K562 (cell line): Measurements from ENCODE around the gene LCTL. TPM values are rescaled to one million over a fixed set of nuclear protein-coding genes. Genes with fewer than 3 reads are reported as not detected.

Experiments
- ATAC-seq: fragments of 200-7000 bp; cut with Tn5 transposase; 3 replicates; pipeline ENCODE4 v1.9.1; 2020; ENCODE audit warnings: moderate library complexity
- BruUV-seq: library from RNA; stranded (reverse); fragments of 400-500 nt; replicated peaks from 2 replicates; lab custom pipeline; 2021; lab: Mats Ljungman, UMichigan
- CTCF ChIA-PET: fragments of 300-600 bp; formaldehyde crosslinking; extraction: SDS; loops from one replicate; lab custom pipeline; 2021; ENCODE audit warnings: low intra/inter-chr PET ratio; lab: Yijun Ruan, JAX
- POLR2A ChIA-PET: fragments of 300-600, 350-650 bp; sonication (Branson Sonifier 250); formaldehyde crosslinking; extraction: SDS; loops from one replicate; lab custom pipeline; 2021; ENCODE audit warnings: antibody characterized with exemption, inconsistent platforms; lab: Yijun Ruan, JAX
- DNase-seq, 4 experiments: peaks; one replicate each; pipeline versions ENCODE4 v3.0.0 to v3.0.0-alpha.2; 2011 to 2018; ENCODE audit warnings: low spot score in 3 of 4, mixed read lengths in 3 of 4; ENCODE audit errors: extremely low read depth in 1 of 4
- FAIRE-seq: peaks from 2 replicates; lab custom pipeline; 2011; peaks lifted over from hg19 to GRCh38; lab: Jason Lieb, UNC
- H2AFZ ChIP-seq: 2 replicates; pipeline ENCODE4 v1.6.0; 2011; ENCODE audit warnings: low read depth, low read length, control low read depth, inconsistent platforms
- H3K27ac ChIP-seq: fragments of 200-600 bp; 3 replicates; pipeline ENCODE4 v1.8.0; 2011; ENCODE audit warnings: low read depth, mild to moderate bottlenecking, control low read depth, inconsistent platforms, low read length, moderate library complexity, mixed read lengths; ENCODE audit errors: extremely low read depth
- H3K27me3 ChIP-seq, 2 experiments: fragments of 300-600 bp in 1 of 2; 2 replicates in 1 of 2; 3 replicates in 1 of 2; pipeline versions ENCODE4 v1.6.0 to v1.8.0; 2011; ENCODE audit warnings: inconsistent platforms in 2 of 2, low read length in 2 of 2, mild to moderate bottlenecking in 1 of 2, mixed read lengths in 1 of 2, moderate library complexity in 1 of 2; ENCODE audit not compliant: control insufficient read depth in 2 of 2, insufficient read depth in 2 of 2
- H3K36me3 ChIP-seq: fragments of 300-600 bp; 3 replicates; pipeline ENCODE4 v1.8.0; 2011; ENCODE audit warnings: mild to moderate bottlenecking, low read length, inconsistent platforms; ENCODE audit not compliant: control insufficient read depth, insufficient read depth
- H3K4me1 ChIP-seq, 2 experiments: fragments of 200-600 bp in 1 of 2; replicated peaks in 1 of 2; 2 replicates in 1 of 2; 3 replicates in 1 of 2; pipeline versions ENCODE4 v1.5.1 to v1.8.0; 2011; ENCODE audit warnings: inconsistent platforms in 2 of 2, low read length in 2 of 2, mild to moderate bottlenecking in 1 of 2, mixed read lengths in 1 of 2, moderate library complexity in 1 of 2; ENCODE audit not compliant: control insufficient read depth in 2 of 2, insufficient read depth in 2 of 2
- H3K4me2 ChIP-seq: 2 replicates; pipeline ENCODE4 v1.6.1; 2011; ENCODE audit warnings: low read length, control low read depth, inconsistent platforms, mixed read lengths; ENCODE audit not compliant: insufficient read depth
- H3K4me3 ChIP-seq: fragments of 200-600 bp; sonication (generic), shearing (Covaris generic); 2 replicates; pipeline ENCODE4 v1.5.1; 2016; ENCODE audit warnings: control low read depth, inconsistent platforms
- H3K79me2 ChIP-seq: fragments of 200-600 bp; 3 replicates; pipeline ENCODE4 v1.8.0; 2011; ENCODE audit warnings: low read length, inconsistent platforms; ENCODE audit not compliant: control insufficient read depth, insufficient read depth
- H3K9ac ChIP-seq, 2 experiments: 2 replicates each; pipeline versions ENCODE4 v1.6.0 to v1.6.1; 2011; ENCODE audit warnings: low read depth in 2 of 2, low read length in 2 of 2, control low read depth in 1 of 2, inconsistent platforms in 1 of 2, mild to moderate bottlenecking in 1 of 2, mixed read lengths in 1 of 2; ENCODE audit not compliant: insufficient read depth in 1 of 2
- H3K9me1 ChIP-seq: one replicate; pipeline ENCODE4 v1.6.0; 2011; ENCODE audit warnings: inconsistent platforms, mild to moderate bottlenecking, low read length, moderate library complexity; ENCODE audit not compliant: control insufficient read depth, insufficient read depth
- H3K9me3 ChIP-seq: replicated peaks from 2 replicates; pipeline ENCODE4 v1.5.1; 2011; ENCODE audit warnings: low read depth, low read length, inconsistent platforms; ENCODE audit not compliant: control insufficient read depth, insufficient read depth
- H4K20me1 ChIP-seq: replicated peaks from 2 replicates; pipeline ENCODE4 v1.6.1; 2011; ENCODE audit warnings: low read length, inconsistent platforms, mixed read lengths; ENCODE audit not compliant: control insufficient read depth, insufficient read depth
- RAD21 ChIP-seq, 2 experiments: fragments of 250-450 bp in 1 of 2; fragments of 450-650 bp in 1 of 2; sonication (Bioruptor Pico) in 1 of 2; formaldehyde crosslinking in 1 of 2; IDR thresholded peaks in 1 of 2; conservative IDR thresholded peaks in 1 of 2; 2 replicates each; pipeline versions ENCODE4 v1.4.0 to v1.8.0; 2020 to 2022; ENCODE audit warnings: mild to moderate bottlenecking in 2 of 2, moderate library complexity in 1 of 2
- YBX1 ChIP-seq: fragments of 450-650 bp; IDR thresholded peaks from 2 replicates; pipeline ENCODE4 v1.7.1; 2016; ENCODE audit warnings: mild to moderate bottlenecking
- ZNF586 ChIP-seq: fragments of 450-650 bp; formaldehyde crosslinking; conservative IDR thresholded peaks from 2 replicates; pipeline ENCODE4 v1.4.0; 2020; ENCODE audit warnings: mild to moderate bottlenecking, moderate library complexity
- WGBS: fragments of 100-300 bp; shearing (Covaris generic); methylation state at CpG from one replicate; pipeline ENCODE4 v1.1.6; 2016; ENCODE audit warnings: low coverage, mixed read lengths; ENCODE audit not compliant: insufficient coverage; ENCODE audit errors: missing lambda C conversion rate; 5-methylcytosine and 5-hydroxymethylcytosine counted together
- in situ Hi-C: fragments of 300-500 bp; cut with MboI; formaldehyde crosslinking; loops from 4 replicates; pipeline ENCODE4 v1.15.0; 2018; ENCODE audit warnings: inconsistent platforms, mixed read lengths
- intact Hi-C: fragments of 100-400 bp; cut with micrococcal nuclease; formaldehyde crosslinking; loops from 2 replicates; pipeline ENCODE4 v1.14.2; 2022
- polyA plus RNA-seq, 8 experiments: library from polyadenylated mRNA; depleted of rRNA in 4 of 8; stranded (reverse) in 5 of 8; unstranded in 3 of 8; fragments of >200 nt; fragmentation: Nextera tagmentation in 2 of 8; fragmentation: Illumina TruSeq in 1 of 8; extraction: Ambion mirVana in 2 of 8; extraction: Trizol in 1 of 8; gene quantifications; 2 replicates each; pipeline versions ENCODE4 v1.2.1 to v1.2.3, GENCODE V29; 2011 to 2014; ENCODE audit warnings: inconsistent platforms in 1 of 8, missing spikeins in 1 of 8
- total RNA-seq, 7 experiments: library from RNA; depleted of rRNA in 6 of 7; stranded (reverse); fragments of >200 nt in 6 of 7; fragmentation: Illumina TruSeq in 2 of 7; extraction: Trizol in 2 of 7; gene quantifications; 2 replicates each; pipeline versions ENCODE4 v1.2.1 to v1.2.3, GENCODE V29; 2011 to 2021; ENCODE audit warnings: low replicate concordance in 1 of 7
- TF ChIP-seq, protein P1 (sequence below), 3 experiments: IDR thresholded peaks in 2 of 3; conservative IDR thresholded peaks in 1 of 3; 2 replicates each; pipeline ENCODE4 v1.5.1; 2011 to 2012; ENCODE audit warnings: low read length in 3 of 3, mild to moderate bottlenecking in 3 of 3, control low read depth in 2 of 3, improper control_type of control experiment in 1 of 3, inconsistent platforms in 1 of 3, low read depth in 1 of 3, mixed read lengths in 1 of 3, moderate library complexity in 1 of 3; ENCODE audit not compliant: insufficient read depth in 2 of 3

LCTL gene
- total and polyA plus RNA-seq, 9 of the 15 experiments (the other 6 are each of a cell fraction or from before 2014, with no cell fraction given) = 0.08 to 0.31 (median 0.17) TPM; not detected in 6

DNA sequence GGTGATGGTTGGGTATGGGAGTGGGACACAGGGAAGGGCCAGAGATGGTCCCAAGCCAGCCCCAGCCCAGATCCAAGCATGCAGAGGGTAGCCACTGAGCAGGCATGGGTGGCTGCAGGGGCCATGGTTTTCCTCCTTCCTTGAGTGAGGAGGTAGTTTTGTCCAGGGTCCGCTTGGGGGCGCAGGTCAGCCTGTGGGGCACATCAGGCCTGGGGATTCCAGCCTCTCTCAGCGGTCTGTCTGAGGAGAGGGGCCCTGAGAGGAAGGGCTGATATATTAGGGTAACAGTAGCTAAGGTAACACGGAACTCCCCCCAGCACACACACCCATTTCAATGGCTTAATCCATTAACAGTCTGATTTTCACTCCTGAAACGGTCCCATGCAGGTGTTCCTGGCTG lies 22.7 kb upstream of the LCTL start (continued):
- TF ChIP-seq RAD21 (CRISPR knock-in tag; conservative IDR thresholded peaks at IDR 0.05 in 1 of 2, IDR thresholded peaks at IDR 0.05 in 1 of 2) (peak in 1 of 2 experiments; percentile 61), ZNF586 (CRISPR knock-in tag) (no peak)
- TF ChIP-seq, protein P1, sequence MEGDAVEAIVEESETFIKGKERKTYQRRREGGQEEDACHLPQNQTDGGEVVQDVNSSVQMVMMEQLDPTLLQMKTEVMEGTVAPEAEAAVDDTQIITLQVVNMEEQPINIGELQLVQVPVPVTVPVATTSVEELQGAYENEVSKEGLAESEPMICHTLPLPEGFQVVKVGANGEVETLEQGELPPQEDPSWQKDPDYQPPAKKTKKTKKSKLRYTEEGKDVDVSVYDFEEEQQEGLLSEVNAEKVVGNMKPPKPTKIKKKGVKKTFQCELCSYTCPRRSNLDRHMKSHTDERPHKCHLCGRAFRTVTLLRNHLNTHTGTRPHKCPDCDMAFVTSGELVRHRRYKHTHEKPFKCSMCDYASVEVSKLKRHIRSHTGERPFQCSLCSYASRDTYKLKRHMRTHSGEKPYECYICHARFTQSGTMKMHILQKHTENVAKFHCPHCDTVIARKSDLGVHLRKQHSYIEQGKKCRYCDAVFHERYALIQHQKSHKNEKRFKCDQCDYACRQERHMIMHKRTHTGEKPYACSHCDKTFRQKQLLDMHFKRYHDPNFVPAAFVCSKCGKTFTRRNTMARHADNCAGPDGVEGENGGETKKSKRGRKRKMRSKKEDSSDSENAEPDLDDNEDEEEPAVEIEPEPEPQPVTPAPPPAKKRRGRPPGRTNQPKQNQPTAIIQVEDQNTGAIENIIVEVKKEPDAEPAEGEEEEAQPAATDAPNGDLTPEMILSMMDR (IDR thresholded peaks at IDR 0.05 in 2 of 3, conservative IDR thresholded peaks at IDR 0.05 in 1 of 3; ENCODE audit: insufficient read depth in 2 of 3, low read depth in 1 of 3, low read length in 3 of 3) = peak; percentile 61 to 85 (median 71)

DNA sequence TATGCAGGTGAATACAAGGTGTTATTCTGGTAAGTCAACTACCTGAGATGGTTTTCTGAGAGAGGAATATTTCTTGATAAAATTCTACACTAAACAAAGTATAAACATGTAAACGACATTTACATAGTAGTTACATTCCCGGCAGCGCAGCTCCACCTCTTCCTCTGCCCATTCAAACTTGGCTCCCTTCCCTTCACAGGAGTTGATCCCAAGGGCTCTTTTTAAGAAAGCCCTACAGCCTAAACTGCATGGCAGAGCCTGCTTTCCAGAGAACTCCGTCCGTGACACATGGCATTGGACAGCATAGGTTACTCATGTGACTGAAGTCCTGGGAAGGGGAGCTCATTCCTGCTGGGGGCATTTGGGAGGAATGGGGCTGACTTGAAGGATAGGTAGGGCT lies 22.0 kb upstream of the LCTL start:
- intact Hi-C loops (loop anchor here (5.0 kb wide), 1 partner anchor 265 kb away; no protein-coding TSS in a partner anchor), in situ Hi-C loops (no loop called here)
- Histone ChIP-seq H4K20me1 (peaks cover 76% of the 10 kb centered on the region), H3K4me3 (no peak overlapping the region), H3K9me3 (no peaks in the 10 kb centered on the region), H3K36me3 (peaks cover 81% of the 10 kb centered on the region), H3K4me2 (peak overlapping the region; percentile 26; the same call in 1 of the 2 replicates), H3K9me1 (peaks cover 33% of the 10 kb centered on the region), H3K27me3 (no peaks in the 10 kb centered on the region), H3K27ac (peak overlapping the region; percentile 38; the same call in 1 of the 3 replicates), H2AFZ (no peak overlapping the region), H3K9ac (peak overlapping the region in 1 of 2 experiments; percentile 8; a peak in 1 of 4 replicates), H3K79me2 (peaks cover 90% of the 10 kb centered on the region), H3K4me1 (peaks cover 50 to 57% of the 10 kb centered on the region in 2 experiments)
- ChIA-PET CTCF (interaction anchor here (0.6 kb wide), 1 partner anchor 1161 kb away, joined by 4 read pairs; no protein-coding TSS in a partner anchor), POLR2A (interaction anchor here (1.2 kb wide), 1 partner anchor 13 kb away, joined by 4 read pairs; no protein-coding TSS in a partner anchor)
- ATAC-seq (no peak), DNase-seq (no peak), FAIRE-seq (no peak)
- 75% methylated on average over 5 of the region's 5 CpGs for WGBS
- TF ChIP-seq YBX1 = no peak
- TSS peak; percentile 2 for BruUV-seq
